ENCODE data around the gene MAPK8IP1.

Gene MAPK8IP1

GRCh38 chr11:45927684-45928413 lies 42.4 kb downstream of the MAPK8IP1 start:
- DNase-seq: no peak

DNA sequence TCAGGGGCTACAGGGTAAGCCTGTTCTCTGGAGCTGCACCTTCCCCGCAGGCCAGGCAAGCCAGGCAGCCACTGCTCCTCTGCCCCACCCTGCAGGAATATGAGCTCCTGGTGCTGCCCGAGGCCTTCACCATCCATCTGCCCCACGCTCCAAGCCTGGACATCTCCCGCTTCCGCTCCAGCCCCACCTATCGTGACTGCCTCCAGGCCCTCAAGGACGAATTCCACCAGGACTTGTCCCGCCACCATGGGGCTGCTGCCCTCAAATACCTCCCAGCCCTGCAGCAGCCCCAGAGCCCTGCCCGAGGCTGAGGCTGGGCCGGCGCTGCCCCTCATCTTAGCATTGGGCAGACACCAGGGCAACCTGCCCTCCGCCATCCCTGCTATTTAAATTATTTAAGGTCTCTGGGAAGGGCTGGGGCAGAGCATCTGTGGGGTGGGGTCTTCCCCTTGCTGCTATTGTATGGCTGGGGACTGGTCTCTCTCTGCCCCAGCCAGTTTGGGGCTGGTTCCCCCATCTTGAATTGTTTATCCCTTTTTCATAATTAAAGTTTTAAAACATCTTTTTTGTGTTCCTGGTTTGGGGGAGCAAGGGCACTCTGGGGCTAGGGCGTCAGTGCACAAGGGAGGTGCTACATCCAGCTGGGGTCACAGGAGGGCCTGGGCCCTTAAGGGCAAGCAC lies 43.2 kb downstream of the MAPK8IP1 start:
- no peak for DNase-seq

DNA sequence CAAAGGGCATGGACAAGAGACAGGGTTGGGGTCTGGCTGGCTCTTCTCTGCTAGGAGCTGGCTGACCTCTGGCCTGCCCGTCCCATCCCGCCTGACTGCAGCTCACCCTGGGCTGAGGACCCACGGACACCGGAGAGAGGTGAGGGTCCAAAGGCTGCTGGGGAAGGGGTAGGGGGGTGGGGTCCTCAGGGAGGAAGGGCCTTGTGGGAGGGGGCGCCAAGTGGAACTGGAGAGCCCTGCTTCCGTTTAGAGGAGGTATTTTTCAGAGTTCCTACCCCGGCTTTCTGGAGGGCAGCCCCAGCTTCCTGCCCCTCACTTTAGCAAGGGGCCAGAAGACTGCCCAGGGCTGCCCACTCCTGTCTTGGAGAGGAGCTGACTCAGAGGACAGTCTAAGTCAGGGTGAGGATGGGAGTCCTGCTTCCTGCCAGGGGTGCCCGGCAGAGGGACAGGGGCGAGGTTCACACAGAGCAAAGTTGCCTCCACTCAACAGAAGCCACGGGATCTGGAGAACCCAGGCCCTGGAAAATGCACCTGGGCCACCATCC lies 44.1 kb downstream of the MAPK8IP1 start:
- no peak for DNase-seq

- DNase-seq: no peak
Measured at GRCh38 chr11:45930031-45930794, 44.8 kb downstream of the MAPK8IP1 start.

- DNase-seq: no peak
Measured at GRCh38 chr11:45930951-45931570, 45.6 kb downstream of the MAPK8IP1 start.

DNA sequence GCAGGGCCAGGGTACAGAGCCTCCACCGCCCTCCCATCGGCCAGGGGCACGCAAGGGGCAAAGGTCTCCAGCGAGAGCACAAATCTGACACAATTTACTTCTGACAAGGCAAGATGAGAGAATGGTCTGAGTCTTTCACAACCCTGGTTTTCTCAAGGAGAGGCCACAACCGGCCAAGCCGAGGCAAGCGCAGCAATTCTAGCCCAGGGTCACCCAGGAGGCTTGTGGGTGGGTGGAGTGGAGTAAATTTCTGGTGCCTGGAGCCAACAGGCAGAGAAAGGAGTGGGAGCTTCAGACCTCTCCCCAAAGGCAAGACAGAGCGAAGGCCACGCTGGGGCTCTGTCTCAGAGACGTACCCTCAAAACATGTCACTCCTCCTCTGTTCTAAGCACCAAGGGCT lies 46.3 kb downstream of the MAPK8IP1 start:
- no peak for DNase-seq

DNA sequence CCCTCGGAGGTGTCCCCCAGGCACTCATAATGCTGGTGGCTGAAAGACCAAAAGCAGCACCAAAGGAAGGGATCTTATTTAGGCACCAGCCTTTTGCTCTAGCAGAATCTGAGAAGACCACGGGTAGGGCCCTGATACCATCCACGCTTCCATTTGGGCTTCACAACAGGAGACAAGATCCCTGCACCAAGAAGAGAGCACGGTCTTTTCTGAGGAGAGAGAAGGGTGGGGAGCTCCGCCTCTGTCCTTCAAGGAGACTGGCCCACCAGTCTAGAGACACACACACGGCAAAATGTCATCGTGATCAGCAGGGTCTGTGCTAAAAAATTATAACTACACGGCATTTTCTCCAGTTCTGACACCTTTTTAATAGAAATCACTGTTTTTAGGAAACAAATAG lies 46.8 kb downstream of the MAPK8IP1 start:
- no peak for DNase-seq

DNA sequence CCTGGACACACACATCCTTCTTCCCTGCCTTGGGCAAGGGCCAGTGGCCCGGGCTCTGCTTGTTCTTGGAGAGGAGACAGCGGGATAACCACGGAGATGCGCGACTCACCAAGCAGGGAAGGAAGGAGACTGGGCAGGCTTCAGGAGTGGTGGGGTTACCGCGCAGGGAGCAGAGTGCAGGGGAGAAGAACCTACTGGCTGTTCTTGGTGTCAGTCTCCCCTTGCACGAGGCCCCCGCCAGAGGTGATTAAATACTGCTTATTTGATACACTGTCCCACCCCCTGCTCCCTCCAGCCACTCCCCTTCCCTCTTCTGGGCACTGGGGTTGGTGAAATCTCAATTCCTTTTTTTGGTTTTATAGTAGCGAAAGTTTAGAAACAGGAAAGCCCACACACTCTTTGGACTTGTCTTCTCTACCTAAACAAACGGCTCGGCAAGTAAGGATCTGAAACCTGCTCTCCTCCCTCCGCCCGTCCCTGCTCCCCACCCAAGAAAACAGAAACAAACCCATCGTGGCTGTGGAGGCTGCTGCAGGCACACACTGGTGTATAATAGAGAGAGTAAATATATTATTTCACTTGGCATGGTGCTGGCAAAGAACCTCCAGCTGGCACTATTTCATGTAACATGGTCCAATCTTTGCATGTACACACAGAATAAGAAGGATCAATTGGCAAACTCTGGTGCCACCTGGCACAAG lies 47.8 kb downstream of the MAPK8IP1 start:
- no peak for DNase-seq

GRCh38 chr11:45933846-45934579 lies 48.6 kb downstream of the MAPK8IP1 start:
- DNase-seq: no peak

GRCh38 chr11:45934580-45935318 lies 49.3 kb downstream of the MAPK8IP1 start:
- DNase-seq: no peak

- no peak for DNase-seq
Measured at GRCh38 chr11:45935349-45936064, 50.1 kb downstream of the MAPK8IP1 start.

- no peak for DNase-seq
Measured at GRCh38 chr11:45936511-45937054, 51.1 kb downstream of the MAPK8IP1 start.

GRCh38 chr11:45937916-45938315 lies 52.5 kb downstream of the MAPK8IP1 start:
- no peak for DNase-seq

DNA sequence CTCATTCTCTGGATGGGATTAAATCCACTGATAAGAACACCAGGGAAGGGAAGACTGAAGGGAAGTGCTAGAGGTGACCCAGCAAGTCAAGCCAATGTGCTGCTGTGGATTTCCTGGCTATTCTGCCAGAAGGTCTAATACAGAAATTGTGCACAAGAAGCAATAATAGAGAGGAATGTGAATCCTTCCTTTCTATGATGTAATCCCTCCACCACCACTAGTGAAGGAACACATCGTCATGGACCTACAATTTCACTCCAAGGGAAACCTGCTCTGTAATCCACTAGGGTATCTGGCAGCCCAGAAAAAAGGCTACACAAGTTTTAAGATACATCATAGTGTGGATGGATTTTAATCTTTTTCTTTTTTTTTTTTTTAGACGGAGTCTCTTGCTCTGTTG lies 54.4 kb downstream of the MAPK8IP1 start:
- no peak for DNase-seq

DNA sequence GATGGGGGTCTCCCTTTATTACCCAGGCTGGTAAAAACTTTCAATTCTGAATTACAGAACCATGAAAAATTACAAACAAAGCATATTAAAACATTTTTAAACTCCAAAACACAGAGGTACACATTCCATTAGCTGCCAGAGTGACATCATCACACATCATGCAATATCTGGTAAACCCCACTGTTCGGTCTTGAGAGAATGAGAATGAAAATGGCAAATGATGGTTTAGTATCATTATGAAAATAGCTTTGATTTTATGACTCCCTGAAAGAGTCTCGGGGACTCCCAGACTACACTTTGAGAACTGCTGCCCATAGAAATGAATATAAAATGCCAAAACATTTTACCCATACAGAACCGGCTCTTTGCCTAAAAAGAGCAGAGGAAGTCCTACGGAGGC lies 55.8 kb downstream of the MAPK8IP1 start:
- no peak for DNase-seq

DNA sequence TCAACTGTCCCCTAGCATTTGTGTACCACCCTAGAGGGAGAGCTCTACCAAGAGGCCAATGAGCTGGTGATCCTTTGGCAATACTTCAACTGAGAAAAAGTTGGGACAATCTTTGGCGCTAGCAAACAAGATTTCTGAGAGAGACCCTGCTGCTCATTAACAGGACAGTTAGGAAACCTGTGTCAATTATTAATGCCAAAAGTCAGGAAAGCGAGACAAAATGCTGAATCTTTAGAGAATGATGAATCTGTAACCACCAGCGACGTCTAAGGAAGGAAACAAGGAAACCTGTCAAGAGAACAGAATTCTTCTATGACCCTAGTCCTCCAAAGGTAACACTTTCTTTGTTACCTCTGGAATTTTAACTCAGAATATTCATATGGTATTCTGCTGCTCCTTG lies 56.9 kb downstream of the MAPK8IP1 start:
- no peak for DNase-seq

- no peak for DNase-seq
Measured at GRCh38 chr11:45945397-45945999, 60.0 kb downstream of the MAPK8IP1 start.

DNA sequence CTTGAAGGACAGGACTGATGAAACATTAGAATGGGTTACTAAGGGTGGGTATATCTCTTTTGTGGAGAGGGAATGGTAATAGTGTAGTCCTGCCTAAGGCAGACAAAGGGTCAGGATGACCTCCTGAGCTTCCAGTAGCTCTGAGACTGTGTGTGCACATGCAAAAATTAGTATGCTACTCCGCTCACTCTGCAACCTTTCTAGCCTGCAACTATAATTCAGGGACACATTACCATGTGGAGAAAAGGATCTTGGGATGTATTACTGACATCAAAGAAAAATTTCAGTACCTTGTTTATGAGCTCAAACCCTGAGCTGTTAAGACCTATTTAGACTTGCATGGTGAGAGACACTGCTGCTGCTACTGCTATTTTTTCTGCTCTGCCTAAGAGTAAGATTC lies 62.4 kb downstream of the MAPK8IP1 start:
- no peak for DNase-seq

- no peak for DNase-seq
Measured at GRCh38 chr11:45948356-45948755, 62.9 kb downstream of the MAPK8IP1 start.

DNA sequence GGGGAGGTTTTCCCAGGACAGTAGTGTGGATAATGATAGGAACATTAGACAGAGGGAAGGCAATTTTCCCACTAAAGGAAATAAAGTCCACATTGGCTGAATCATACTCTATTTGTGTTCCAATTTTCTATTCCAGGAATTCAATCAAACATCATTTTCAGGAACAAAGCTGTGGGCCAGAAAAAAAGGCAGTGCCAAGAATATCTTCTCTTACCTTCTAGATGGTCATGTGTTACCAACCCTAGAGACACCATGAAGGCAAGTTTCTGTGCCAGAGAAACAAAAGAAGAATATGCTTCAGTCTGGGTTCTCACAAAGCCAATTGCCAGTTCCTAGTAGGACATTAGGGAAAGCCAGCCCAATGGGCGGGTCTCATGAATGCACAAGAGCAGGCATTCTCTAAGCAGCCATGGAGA lies 64.5 kb downstream of the MAPK8IP1 start:
- no peak for DNase-seq
